Measurements from ENCODE around the gene RABGAP1L. TPM values are rescaled to one million over a fixed set of nuclear protein-coding genes. Genes with fewer than 3 reads are reported as not detected.
"Not testable (repeated sequence)": the region's sequence is repeated elsewhere in the genome, so short reads cannot be mapped to it uniquely, and the experiment has no call there.

RABGAP1L gene
- total RNA-seq, 2 donors from 2014 or later = 51.4 to 124 TPM

- Histone ChIP-seq H3K36me3 (replicated peaks in 1 of 2; ENCODE audit: insufficient read depth in 1 of 2, low read depth in 2 of 2) (no peaks in the 10 kb centered on the region), H3K4me3 (no peak overlapping the region), H3K4me1 (no peaks in the 10 kb centered on the region), H3K27ac (no peak overlapping the region), H3K27me3 (no peaks in the 10 kb centered on the region), H3K9me3 (peaks cover 0 to 12% (median 2%) of the 10 kb centered on the region in 3 donors)
- DNase-seq (no peak), ATAC-seq (no peak)
- TF ChIP-seq POLR2A (IDR thresholded peaks at IDR 0.05) (no peak), CTCF (IDR thresholded peaks at IDR 0.05) (no peak)
- intact Hi-C loops (cut with DNase I) = no loop called here
Observed at GRCh38 chr1:174577681-174578080, 418.4 kb downstream of the RABGAP1L start.

- no peaks in the 10 kb centered on the region for H3K4me1 ChIP-seq
Observed at GRCh38 chr1:174580801-174581200, 421.5 kb downstream of the RABGAP1L start.

GRCh38 chr1:174583316-174583715 lies 424.0 kb downstream of the RABGAP1L start:
- Histone ChIP-seq H3K27me3 (no peaks in the 10 kb centered on the region), H3K4me3 (no peak overlapping the region), H3K4me1 (no peaks in the 10 kb centered on the region), H3K9me3 (no peaks in the 10 kb centered on the region), H3K36me3 (replicated peaks in 1 of 2; ENCODE audit: insufficient read depth in 1 of 2, low read depth in 2 of 2) (no peaks in the 10 kb centered on the region), H3K27ac (no peak overlapping the region)
- intact Hi-C loops (cut with DNase I) = no loop called here
- ATAC-seq (no peak), DNase-seq (no peak)
- no peak for TF ChIP-seq POLR2A (IDR thresholded peaks at IDR 0.05)
- TF ChIP-seq CTCF (IDR thresholded peaks at IDR 0.05) = no peak
- 92 to 97% methylated on average over 1 of the region's 1 CpG for WGBS, 2 donors

More at GRCh38 chr1:174580801-174581200, 421.5 kb downstream of the RABGAP1L start:
- WGBS, 2 donors = 64 to 90% methylated on average over 3 of the region's 3 CpGs
- Histone ChIP-seq H3K27ac (no peak overlapping the region), H3K4me3 (no peak overlapping the region), H3K9me3 (peaks cover 0 to 7% (median 0%) of the 10 kb centered on the region in 3 donors), H3K36me3 (replicated peaks in 1 of 2; ENCODE audit: insufficient read depth in 1 of 2, low read depth in 2 of 2) (no peaks in the 10 kb centered on the region), H3K27me3 (no peaks in the 10 kb centered on the region)
- TF ChIP-seq CTCF (IDR thresholded peaks at IDR 0.05) (no peak), POLR2A (IDR thresholded peaks at IDR 0.05) (no peak)
- no peak for ATAC-seq
- DNase-seq = no peak
- intact Hi-C loops (cut with DNase I) = no loop called here

GRCh38 chr1:174584071-174584470 lies 424.8 kb downstream of the RABGAP1L start:
- no peaks in the 10 kb centered on the region for H3K36me3 ChIP-seq (replicated peaks in 1 of 2; ENCODE audit: insufficient read depth in 1 of 2, low read depth in 2 of 2)
- TF ChIP-seq POLR2A (IDR thresholded peaks at IDR 0.05) (no peak), CTCF (IDR thresholded peaks at IDR 0.05) (no peak)
- DNase-seq (no peak), ATAC-seq (no peak)
- no peaks in the 10 kb centered on the region for H3K27me3 ChIP-seq
- WGBS, 2 donors = 100% methylated on average over 1 of the region's 1 CpG
- H3K4me3 ChIP-seq = no peak overlapping the region
- no peaks in the 10 kb centered on the region for H3K4me1 ChIP-seq
- intact Hi-C loops (cut with DNase I) = no loop called here
- H3K9me3 ChIP-seq = no peaks in the 10 kb centered on the region
- H3K27ac ChIP-seq = no peak overlapping the region

GRCh38 chr1:174588618-174589017 lies 429.3 kb downstream of the RABGAP1L start:
- intact Hi-C loops (cut with DNase I); DNase-seq; H3K36me3 ChIP-seq (replicated peaks in 1 of 2; ENCODE audit: insufficient read depth in 1 of 2, low read depth in 2 of 2); H3K27ac ChIP-seq; ATAC-seq; H3K4me1 ChIP-seq; H3K4me3 ChIP-seq; H3K9me3 ChIP-seq; H3K27me3 ChIP-seq: not testable (repeated sequence)

All from body of pancreas (tissue), 4 donors.